GM12865 (cell line): ENCODE results near the gene PTH2.

ENCODE experiments used
- DNase-seq: peaks from one replicate; pipeline ENCODE4 v3.0.0; 2010; ENCODE audit warnings: low read depth
- H3K4me3 ChIP-seq: 2 replicates; pipeline ENCODE4 v1.5.1; 2011; ENCODE audit warnings: mild to moderate bottlenecking, low read depth, low read length, control low read depth
- CTCF ChIP-seq: IDR thresholded peaks from 2 replicates; pipeline ENCODE4 v1.5.1; 2011; ENCODE audit warnings: low read length, control low read depth, low read depth, inconsistent platforms; ENCODE audit not compliant: insufficient read depth; ENCODE audit errors: missing control alignments

The PTH2 gene

GRCh38 chr19:49441960-49442350 lies 18.7 kb upstream of the PTH2 start:
- no peak overlapping the region for H3K4me3 ChIP-seq
- no peak for TF ChIP-seq CTCF
- DNase-seq, result no peak

- DNase-seq, result peak; percentile 34
- H3K4me3 ChIP-seq, result no peak within 1 kb of the TSS; the same call in 1 of the 2 replicates
These were observed 18.1 kb upstream of the PTH2 start, which contains the start of gene SLC17A7 for GRCh38 chr19:49441210-49441959. TSS of gene SLC17A7 (minus strand) at chr19:49441527. CDS start at chr19:49441379, 148 bp downstream.

GRCh38 chr19:49440439-49441209 lies 17.4 kb upstream of the PTH2 start:
- no peak for DNase-seq
- no peak overlapping the region for H3K4me3 ChIP-seq
- no peak for TF ChIP-seq CTCF

More at GRCh38 chr19:49441210-49441959, 18.1 kb upstream of the PTH2 start, which contains the start of gene SLC17A7:
- no peak for TF ChIP-seq CTCF

GRCh38 chr19:49439836-49440235 lies 16.6 kb upstream of the PTH2 start:
- no peak for TF ChIP-seq CTCF
- no peak for DNase-seq
- H3K4me3 ChIP-seq, result no peak overlapping the region

- TF ChIP-seq CTCF, result no peak
- no peak overlapping the region for H3K4me3 ChIP-seq
- no peak for DNase-seq
These were observed 15.0 kb upstream of the PTH2 start for GRCh38 chr19:49438261-49438660.

- no peak overlapping the region for H3K4me3 ChIP-seq
- no peak for DNase-seq
- TF ChIP-seq CTCF, result no peak
These were observed 14.0 kb upstream of the PTH2 start for GRCh38 chr19:49437231-49437630.
